Fibroblast of lung (primary cell): ENCODE data around the gene KCNH1. TPM values are rescaled to one million over a fixed set of nuclear protein-coding genes. Genes with fewer than 3 reads are reported as not detected.

Experiments
- DNase-seq, 2 donors: peaks; one replicate each; pipeline versions ENCODE4 v3.0.0 to v3.0.0-alpha.2; 2010; ENCODE audit warnings: low read depth in 2 of 2
- H2AFZ ChIP-seq: 2 replicates; pipeline ENCODE4 v1.5.1; 2012; ENCODE audit warnings: low read length, control low read depth, inconsistent platforms
- H3K27ac ChIP-seq: 2 replicates; pipeline ENCODE4 v1.5.1; 2011; ENCODE audit warnings: low read length, control low read depth; ENCODE audit not compliant: insufficient read depth
- H3K27me3 ChIP-seq: 2 replicates; pipeline ENCODE4 v1.5.1; 2011; ENCODE audit warnings: mild to moderate bottlenecking, low read length; ENCODE audit not compliant: control insufficient read depth, insufficient read depth
- H3K36me3 ChIP-seq: 2 replicates; pipeline ENCODE4 v1.5.1; 2011; ENCODE audit warnings: low read length; ENCODE audit not compliant: control insufficient read depth, insufficient read depth
- H3K4me1 ChIP-seq: 2 replicates; pipeline ENCODE4 v1.5.1; 2011; ENCODE audit warnings: low read length; ENCODE audit not compliant: control insufficient read depth, insufficient read depth; ENCODE audit errors: extremely low read depth
- H3K4me2 ChIP-seq: 2 replicates; pipeline ENCODE4 v1.5.1; 2011; ENCODE audit warnings: low read length, control low read depth; ENCODE audit not compliant: insufficient read depth; ENCODE audit errors: extremely low read depth
- H3K4me3 ChIP-seq, 4 experiments: fragments of 200-600 bp in 1 of 4; sonication (generic) in 1 of 4; replicated peaks in 1 of 4; 2 replicates each; pipeline ENCODE4 v1.5.1; 2011 to 2016; ENCODE audit warnings: low read length in 4 of 4, low read depth in 3 of 4, mild to moderate bottlenecking in 3 of 4, control low read depth in 2 of 4, inconsistent platforms in 1 of 4, mixed read lengths in 1 of 4; ENCODE audit not compliant: insufficient read depth in 1 of 4; ENCODE audit errors: control extremely low read depth in 1 of 4
- H3K79me2 ChIP-seq: 2 replicates; pipeline ENCODE4 v1.5.1; 2012; ENCODE audit warnings: mild to moderate bottlenecking, low read length, inconsistent platforms; ENCODE audit not compliant: control insufficient read depth, insufficient read depth
- H3K9ac ChIP-seq: 2 replicates; pipeline ENCODE4 v1.5.1; 2011; ENCODE audit warnings: mild to moderate bottlenecking, low read length, control low read depth; ENCODE audit not compliant: insufficient read depth
- H3K9me3 ChIP-seq: 2 replicates; pipeline ENCODE4 v1.5.1; 2012; ENCODE audit warnings: low read depth, low read length; ENCODE audit not compliant: control insufficient read depth, insufficient read depth
- H4K20me1 ChIP-seq: 2 replicates; pipeline ENCODE4 v1.5.1; 2011; ENCODE audit warnings: low read length; ENCODE audit not compliant: control insufficient read depth, insufficient read depth; ENCODE audit errors: extremely low read depth
- CTCF ChIP-seq, 2 donors: IDR thresholded peaks in 1 of 2; conservative IDR thresholded peaks in 1 of 2; 1 replicate in 1 of 2; 2 replicates in 1 of 2; pipeline ENCODE4 v1.5.1; 2011 to 2012; ENCODE audit warnings: low read length in 2 of 2, control low read depth in 1 of 2, inconsistent platforms in 1 of 2, low read depth in 1 of 2, mild to moderate bottlenecking in 1 of 2
- EZH2 ChIP-seq: IDR thresholded peaks from 2 replicates; pipeline ENCODE4 v1.5.1; 2012; ENCODE audit warnings: low read length, control low read depth, mild to moderate bottlenecking; ENCODE audit errors: missing control alignments
- polyA plus RNA-seq, 2 donors: library from polyadenylated mRNA; depleted of rRNA in 1 of 2; stranded (reverse) in 1 of 2; unstranded in 1 of 2; fragments of >200 nt; gene quantifications; 2 replicates each; pipeline ENCODE4 v1.2.1, GENCODE V29; 2011 to 2012; ENCODE audit warnings: missing spikeins in 1 of 2
- total RNA-seq: library from RNA; depleted of rRNA; stranded (reverse); fragments of >200 nt; gene quantifications from 2 replicates; pipeline ENCODE4 v1.2.1, GENCODE V29; 2014

KCNH1 gene
- total and polyA plus RNA-seq, 2 donors (not counting 1 experiment from before 2014, with no cell fraction given): 0.17 to 1.5 TPM

GRCh38 chr1:211114446-211114845, 19.5 kb downstream of the KCNH1 start:
- Histone ChIP-seq H3K36me3 (no peaks in the 10 kb centered on the region), H3K4me3 (no peak overlapping the region), H3K4me1 (no peaks in the 10 kb centered on the region), H3K27ac (no peak overlapping the region), H2AFZ (no peak overlapping the region), H4K20me1 (no peaks in the 10 kb centered on the region), H3K27me3 (no peaks in the 10 kb centered on the region), H3K9ac (no peak overlapping the region), H3K4me2 (no peak overlapping the region), H3K79me2 (no peaks in the 10 kb centered on the region), H3K9me3 (no peaks in the 10 kb centered on the region)
- no peak for DNase-seq
- TF ChIP-seq CTCF (conservative IDR thresholded peaks at IDR 0.05 in 1 of 2, IDR thresholded peaks at IDR 0.05 in 1 of 2; ENCODE audit: low read depth in 1 of 2, low read length in 2 of 2) (no peak), EZH2 (no peak)

DNA sequence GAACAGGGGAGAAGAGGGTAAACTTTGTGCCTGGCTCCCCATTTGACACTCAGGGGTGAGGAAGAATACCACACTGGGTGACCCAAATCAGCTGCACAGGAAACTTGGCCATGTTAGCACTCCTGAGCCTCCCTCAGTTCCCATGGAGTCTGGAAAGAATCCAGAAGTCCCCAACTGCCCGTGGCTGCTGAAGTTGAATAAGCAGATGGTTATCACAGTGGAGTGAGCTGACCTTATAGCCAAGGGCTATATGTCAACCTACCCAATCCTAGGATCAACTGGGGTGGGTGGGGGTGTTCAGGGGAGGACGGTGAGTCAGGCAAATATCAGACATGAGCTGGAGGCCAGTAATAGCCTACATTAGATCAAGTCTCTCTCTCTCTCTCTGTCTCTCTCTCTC, 20.4 kb downstream of the KCNH1 start:
- TF ChIP-seq CTCF (conservative IDR thresholded peaks at IDR 0.05 in 1 of 2, IDR thresholded peaks at IDR 0.05 in 1 of 2; ENCODE audit: low read depth in 1 of 2, low read length in 2 of 2) (no peak), EZH2 (no peak)
- no peaks in the 10 kb centered on the region for H4K20me1 ChIP-seq
- no peaks in the 10 kb centered on the region for H3K4me1 ChIP-seq
- no peak overlapping the region for H3K27ac ChIP-seq
- no peaks in the 10 kb centered on the region for H3K79me2 ChIP-seq
- H3K36me3 ChIP-seq: no peaks in the 10 kb centered on the region
- no peaks in the 10 kb centered on the region for H3K9me3 ChIP-seq
- no peak overlapping the region for H2AFZ ChIP-seq
- no peak overlapping the region for H3K4me2 ChIP-seq
- no peaks in the 10 kb centered on the region for H3K27me3 ChIP-seq
- DNase-seq: no peak
- H3K4me3 ChIP-seq: no peak overlapping the region
- H3K9ac ChIP-seq: no peak overlapping the region

GRCh38 chr1:211111351-211111750, 22.6 kb downstream of the KCNH1 start:
- Histone ChIP-seq H3K4me1 (no peaks in the 10 kb centered on the region), H3K79me2 (no peaks in the 10 kb centered on the region), H3K4me3 (no peak overlapping the region), H3K9me3 (no peaks in the 10 kb centered on the region), H3K4me2 (no peak overlapping the region), H3K27ac (no peak overlapping the region), H4K20me1 (no peaks in the 10 kb centered on the region), H3K9ac (no peak overlapping the region), H3K27me3 (no peaks in the 10 kb centered on the region), H3K36me3 (no peaks in the 10 kb centered on the region), H2AFZ (no peak overlapping the region)
- no peak for DNase-seq
- TF ChIP-seq CTCF (conservative IDR thresholded peaks at IDR 0.05 in 1 of 2, IDR thresholded peaks at IDR 0.05 in 1 of 2; ENCODE audit: low read depth in 1 of 2, low read length in 2 of 2): no peak
- no peak for TF ChIP-seq EZH2
